Calu3 (cell line): ENCODE measurements around the gene NSD2. TPM values are rescaled to one million over a fixed set of nuclear protein-coding genes. Genes with fewer than 3 reads are reported as not detected.
A peak's percentile ranks its signal among the peaks of the same experiment; 100 is the strongest.
"Not testable (repeated sequence)": the region's sequence is repeated elsewhere in the genome, so short reads cannot be mapped to it uniquely, and the experiment has no call there.

Source experiments
- BruUV-seq: library from RNA; stranded (reverse); fragments of 400-500 nt; replicated peaks from 2 replicates; lab custom pipeline; 2021; lab: Mats Ljungman, UMichigan
- CTCF ChIA-PET: fragments of 300-600 bp; sonication (Branson Sonifier 250); formaldehyde crosslinking; loops from one replicate; lab custom pipeline; 2022; ENCODE audit warnings: antibody characterized with exemption; lab: Charles Lee
- DNase-seq: peaks from one replicate; pipeline ENCODE4 v3.0.0; 2022
- H3K27ac Mint-ChIP-seq: one replicate; pipeline ENCODE4 v1.8.0; 2022; ENCODE audit warnings: mixed read lengths; ENCODE audit not compliant: unreplicated experiment
- H3K27me3 Mint-ChIP-seq: one replicate; pipeline ENCODE4 v1.8.0; 2022; ENCODE audit warnings: mixed read lengths; ENCODE audit not compliant: unreplicated experiment
- H3K36me3 Mint-ChIP-seq: one replicate; pipeline ENCODE4 v1.8.0; 2022; ENCODE audit warnings: mild to moderate bottlenecking, moderate library complexity, mixed read lengths; ENCODE audit not compliant: insufficient read depth, unreplicated experiment
- H3K4me1 Mint-ChIP-seq: one replicate; pipeline ENCODE4 v1.8.0; 2022; ENCODE audit warnings: mild to moderate bottlenecking, low read depth, mixed read lengths; ENCODE audit not compliant: unreplicated experiment
- H3K4me3 Mint-ChIP-seq: one replicate; pipeline ENCODE4 v1.8.0; 2022; ENCODE audit warnings: mild to moderate bottlenecking, low read depth, moderate library complexity, mixed read lengths; ENCODE audit not compliant: unreplicated experiment
- H3K9me3 Mint-ChIP-seq: one replicate; pipeline ENCODE4 v1.8.0; 2022; ENCODE audit warnings: low read depth, mixed read lengths; ENCODE audit not compliant: unreplicated experiment
- intact Hi-C: fragments of 100-400 bp; cut with micrococcal nuclease; formaldehyde crosslinking; loops from one replicate; pipeline ENCODE4 v1.10.0; 2022; ENCODE audit not compliant: unreplicated experiment
- total RNA-seq: library from RNA; stranded (reverse); gene quantifications from 2 replicates; pipeline ENCODE4 v1.2.3, GENCODE V29; 2022
- TF ChIP-seq, protein P1 (sequence below): fragments of 200-600 bp; IDR thresholded peaks from one replicate; pipeline ENCODE4 v1.8.0; 2022; ENCODE audit warnings: antibody characterized with exemption; ENCODE audit not compliant: unreplicated experiment

NSD2 gene
- total RNA-seq, 1 experiment from 2014 or later: 104 TPM

GRCh38 chr4:1903035-1903434 is 31.8 kb downstream of the NSD2 start:
- DNase-seq: no peak
- TF ChIP-seq, protein P1, sequence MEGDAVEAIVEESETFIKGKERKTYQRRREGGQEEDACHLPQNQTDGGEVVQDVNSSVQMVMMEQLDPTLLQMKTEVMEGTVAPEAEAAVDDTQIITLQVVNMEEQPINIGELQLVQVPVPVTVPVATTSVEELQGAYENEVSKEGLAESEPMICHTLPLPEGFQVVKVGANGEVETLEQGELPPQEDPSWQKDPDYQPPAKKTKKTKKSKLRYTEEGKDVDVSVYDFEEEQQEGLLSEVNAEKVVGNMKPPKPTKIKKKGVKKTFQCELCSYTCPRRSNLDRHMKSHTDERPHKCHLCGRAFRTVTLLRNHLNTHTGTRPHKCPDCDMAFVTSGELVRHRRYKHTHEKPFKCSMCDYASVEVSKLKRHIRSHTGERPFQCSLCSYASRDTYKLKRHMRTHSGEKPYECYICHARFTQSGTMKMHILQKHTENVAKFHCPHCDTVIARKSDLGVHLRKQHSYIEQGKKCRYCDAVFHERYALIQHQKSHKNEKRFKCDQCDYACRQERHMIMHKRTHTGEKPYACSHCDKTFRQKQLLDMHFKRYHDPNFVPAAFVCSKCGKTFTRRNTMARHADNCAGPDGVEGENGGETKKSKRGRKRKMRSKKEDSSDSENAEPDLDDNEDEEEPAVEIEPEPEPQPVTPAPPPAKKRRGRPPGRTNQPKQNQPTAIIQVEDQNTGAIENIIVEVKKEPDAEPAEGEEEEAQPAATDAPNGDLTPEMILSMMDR: no peak
- Mint-ChIP-seq H3K27me3 (no peaks in the 10 kb centered on the region), H3K9me3 (no peaks in the 10 kb centered on the region), H3K4me3 (no peak overlapping the region), H3K36me3 (peaks cover 30% of the 10 kb centered on the region), H3K27ac (no peak overlapping the region), H3K4me1 (peaks cover 10% of the 10 kb centered on the region)
- intact Hi-C loops: no loop called here
- no TSS peak for BruUV-seq
- CTCF ChIA-PET: no interaction called here

- peaks cover 14% of the 10 kb centered on the region for H3K4me1 Mint-ChIP-seq
- peaks cover 27% of the 10 kb centered on the region for H3K36me3 Mint-ChIP-seq
- no peak for DNase-seq
- no TSS peak for BruUV-seq
- CTCF ChIA-PET: no interaction called here
- no peaks in the 10 kb centered on the region for H3K9me3 Mint-ChIP-seq
- TF ChIP-seq, protein P1: no peak
- H3K27ac Mint-ChIP-seq: no peak overlapping the region
- intact Hi-C loops: no loop called here
- no peaks in the 10 kb centered on the region for H3K27me3 Mint-ChIP-seq
- no peak overlapping the region for H3K4me3 Mint-ChIP-seq
Observed at GRCh38 chr4:1904042-1904441, 32.8 kb downstream of the NSD2 start.

DNA sequence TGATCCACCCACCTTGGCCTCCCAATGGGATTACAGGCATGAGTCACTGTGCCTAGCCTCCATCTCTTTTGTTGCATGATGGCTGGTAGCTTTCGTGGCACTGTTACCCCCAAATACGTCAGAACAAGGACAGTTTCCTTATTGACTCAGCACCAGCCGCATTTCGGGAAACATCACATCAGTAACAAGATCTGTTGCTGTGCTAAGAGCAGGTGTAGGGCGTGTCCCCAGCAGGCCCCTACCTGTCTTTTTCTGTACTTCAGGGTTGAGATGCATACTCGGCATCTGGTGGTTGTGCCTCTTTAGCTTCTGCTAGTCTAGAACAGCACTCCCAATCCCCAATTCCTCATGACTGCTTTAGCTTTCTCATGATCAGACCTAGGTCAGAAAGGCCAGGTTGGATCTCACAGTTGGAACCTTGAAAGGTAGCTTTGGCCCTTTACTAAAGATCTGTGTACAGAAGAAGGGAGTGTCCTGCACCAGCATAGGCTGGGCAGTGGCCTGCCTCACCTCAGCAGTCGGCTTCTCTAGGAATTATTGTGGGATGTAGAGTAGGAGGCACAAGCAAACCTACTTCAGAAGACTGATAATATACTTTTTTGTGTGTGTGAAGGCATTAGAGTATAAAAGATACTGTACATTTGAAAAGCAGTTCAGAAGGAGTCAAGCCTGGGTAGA is 36.8 kb downstream of the NSD2 start:
- intact Hi-C loops: no loop called here
- TF ChIP-seq, protein P1: no peak
- peaks cover 25% of the 10 kb centered on the region for H3K4me1 Mint-ChIP-seq
- H3K27me3 Mint-ChIP-seq: no peaks in the 10 kb centered on the region
- no peak overlapping the region for H3K4me3 Mint-ChIP-seq
- H3K27ac Mint-ChIP-seq: no peak overlapping the region
- no TSS peak for BruUV-seq
- H3K36me3 Mint-ChIP-seq: peaks cover 20% of the 10 kb centered on the region
- CTCF ChIA-PET: interaction anchor here (1.4 kb wide), 1 partner anchor 9 kb away, joined by 3 read pairs; no protein-coding TSS in a partner anchor
- no peaks in the 10 kb centered on the region for H3K9me3 Mint-ChIP-seq
- DNase-seq: no peak

- H3K4me1 Mint-ChIP-seq: peaks cover 35% of the 10 kb centered on the region
- intact Hi-C loops, H3K27me3 Mint-ChIP-seq, H3K9me3 Mint-ChIP-seq, H3K36me3 Mint-ChIP-seq, BruUV-seq, H3K4me3 Mint-ChIP-seq, H3K27ac Mint-ChIP-seq, DNase-seq: not testable (repeated sequence)
- CTCF ChIA-PET: interaction anchor here (1.3 kb wide), 1 partner anchor 53 kb away, joined by 5 read pairs; the partner anchor contains the start of gene LETM1
Observed at GRCh38 chr4:1909696-1910095, 38.5 kb downstream of the NSD2 start.

DNA sequence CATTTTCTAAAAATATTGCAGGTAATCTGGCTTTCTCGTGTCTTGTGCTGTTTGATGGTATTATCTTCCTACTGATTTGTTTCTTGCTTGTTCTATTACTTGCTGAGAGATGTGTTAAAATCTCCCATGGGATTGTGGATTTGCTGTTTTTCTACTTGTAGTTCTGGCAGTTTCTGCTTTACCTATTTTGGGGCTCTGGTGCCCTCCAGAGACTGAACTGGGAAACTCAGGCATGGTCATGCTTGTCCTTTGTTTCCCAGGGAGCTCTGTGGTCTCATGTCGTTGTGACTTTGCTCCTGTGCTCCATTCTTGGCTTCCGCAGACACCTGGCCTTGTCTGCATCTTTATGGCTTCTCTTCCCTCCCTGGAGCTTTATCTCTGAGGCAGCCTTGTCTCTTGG is 39.5 kb downstream of the NSD2 start:
- H3K27ac Mint-ChIP-seq: peak overlapping the region; percentile 63
- no TSS peak for BruUV-seq
- DNase-seq: peak; percentile 46

DNA sequence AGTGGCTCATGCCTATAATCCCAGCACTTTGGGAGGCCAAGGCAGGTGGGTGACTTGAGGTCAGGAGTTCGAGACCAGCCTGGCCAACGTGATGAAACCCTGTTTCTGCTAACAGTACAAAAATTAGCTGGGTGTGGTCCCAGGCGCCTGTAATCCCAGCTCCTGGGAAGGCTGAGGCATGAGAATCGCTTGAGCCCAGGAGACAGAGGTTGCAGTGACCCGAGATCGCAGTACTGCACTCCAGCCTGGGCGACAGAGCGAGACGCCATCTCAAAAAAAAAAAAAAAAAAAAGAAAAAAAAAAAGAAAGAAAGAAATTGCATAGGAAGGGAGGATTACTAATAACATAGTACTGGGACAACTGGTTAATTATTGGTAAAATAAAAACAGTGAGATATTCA is 40.1 kb downstream of the NSD2 start:
- peaks cover 35% of the 10 kb centered on the region for H3K4me1 Mint-ChIP-seq
- H3K27ac Mint-ChIP-seq, intact Hi-C loops, H3K27me3 Mint-ChIP-seq, BruUV-seq, DNase-seq, H3K4me3 Mint-ChIP-seq, H3K9me3 Mint-ChIP-seq, H3K36me3 Mint-ChIP-seq: not testable (repeated sequence)
- CTCF ChIA-PET: interaction anchor here (0.6 to 1.3 kb wide), 5 partner anchors 8 to 351 kb away, joined by 3 to 6 read pairs (median 4); partner anchors contain the start of genes LETM1 and MXD4

More for the DNA sequence above, 39.5 kb downstream of the NSD2 start:
- Mint-ChIP-seq H3K27me3 (no peaks in the 10 kb centered on the region), H3K4me3 (no peak overlapping the region), H3K36me3 (peaks cover 7% of the 10 kb centered on the region), H3K4me1 (peaks cover 35% of the 10 kb centered on the region), H3K9me3 (no peaks in the 10 kb centered on the region)
- intact Hi-C loops: no loop called here
- TF ChIP-seq, protein P1: no peak
- CTCF ChIA-PET: interaction anchor here (0.6 to 1.3 kb wide), 5 partner anchors 9 to 352 kb away, joined by 3 to 6 read pairs (median 4); partner anchors contain the start of genes LETM1 and MXD4
